ENCODE results near the gene CDH4. TPM values are rescaled to one million over a fixed set of nuclear protein-coding genes. Genes with fewer than 3 reads are reported as not detected.

CDH4 gene
- total RNA-seq, 4 donors from 2014 or later: not detected

DNA sequence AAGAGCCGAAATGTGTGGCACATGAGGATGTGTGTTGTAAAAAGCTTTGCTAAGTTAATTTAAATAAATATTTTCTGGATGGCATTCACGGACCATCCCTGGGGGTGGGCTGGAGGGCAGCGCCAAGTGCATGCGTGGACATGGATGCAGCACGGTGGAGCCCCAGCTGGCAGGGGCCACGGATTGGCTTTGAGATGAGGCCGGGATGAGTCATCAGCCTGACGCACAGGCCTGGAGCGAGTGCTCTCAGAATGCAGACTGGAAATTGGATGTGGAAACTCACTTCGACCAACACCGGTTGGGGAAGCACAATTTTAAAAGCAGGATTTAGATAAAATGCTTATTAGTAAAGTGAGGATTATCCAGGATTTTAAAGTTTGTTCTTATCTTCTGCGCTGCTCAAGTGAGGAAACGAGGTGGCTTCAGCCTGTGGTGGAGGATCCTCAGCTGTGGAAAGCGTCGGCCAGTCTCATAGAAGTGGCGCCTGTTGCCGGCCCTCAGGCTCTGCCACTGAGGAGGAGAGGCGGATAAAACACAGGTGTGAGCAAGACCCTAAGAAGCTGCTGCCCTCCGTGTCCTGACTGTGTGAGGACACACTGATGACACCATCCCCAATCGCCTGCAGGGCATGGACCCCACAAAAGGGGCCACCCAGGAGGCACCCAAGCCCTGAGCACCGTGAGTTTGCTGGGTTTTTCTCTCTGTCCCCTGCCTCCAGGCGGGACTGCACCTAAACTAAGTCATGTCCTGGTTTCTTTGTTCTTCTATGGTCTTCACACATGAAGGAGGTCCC, 279.7 kb downstream of the CDH4 start:
- no peak overlapping the region for H3K4me3 ChIP-seq
- intact Hi-C loops (cut with DNase I; ENCODE audit: low total_unique reads): no loop called here
- H3K27me3 ChIP-seq: no peaks in the 10 kb centered on the region
- in situ Hi-C loops (cut with MboI; ENCODE audit: low pct_ligation_motif_present in 1 of 4, low pct_unique_long_range_greater_than_20kb in 1 of 4, low sequenced_read_pairs in 3 of 4): no loop called here
- H3K27ac ChIP-seq: no peak overlapping the region
- TF ChIP-seq, protein P1, sequence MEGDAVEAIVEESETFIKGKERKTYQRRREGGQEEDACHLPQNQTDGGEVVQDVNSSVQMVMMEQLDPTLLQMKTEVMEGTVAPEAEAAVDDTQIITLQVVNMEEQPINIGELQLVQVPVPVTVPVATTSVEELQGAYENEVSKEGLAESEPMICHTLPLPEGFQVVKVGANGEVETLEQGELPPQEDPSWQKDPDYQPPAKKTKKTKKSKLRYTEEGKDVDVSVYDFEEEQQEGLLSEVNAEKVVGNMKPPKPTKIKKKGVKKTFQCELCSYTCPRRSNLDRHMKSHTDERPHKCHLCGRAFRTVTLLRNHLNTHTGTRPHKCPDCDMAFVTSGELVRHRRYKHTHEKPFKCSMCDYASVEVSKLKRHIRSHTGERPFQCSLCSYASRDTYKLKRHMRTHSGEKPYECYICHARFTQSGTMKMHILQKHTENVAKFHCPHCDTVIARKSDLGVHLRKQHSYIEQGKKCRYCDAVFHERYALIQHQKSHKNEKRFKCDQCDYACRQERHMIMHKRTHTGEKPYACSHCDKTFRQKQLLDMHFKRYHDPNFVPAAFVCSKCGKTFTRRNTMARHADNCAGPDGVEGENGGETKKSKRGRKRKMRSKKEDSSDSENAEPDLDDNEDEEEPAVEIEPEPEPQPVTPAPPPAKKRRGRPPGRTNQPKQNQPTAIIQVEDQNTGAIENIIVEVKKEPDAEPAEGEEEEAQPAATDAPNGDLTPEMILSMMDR (IDR thresholded peaks at IDR 0.05): no peak
- no peak for TF ChIP-seq POLR2AphosphoS5 (IDR thresholded peaks at IDR 0.05)
- TF ChIP-seq POLR2A (IDR thresholded peaks at IDR 0.05): no peak
- no peak for TF ChIP-seq EP300 (IDR thresholded peaks at IDR 0.05; ENCODE audit: low read depth)
- no peaks in the 10 kb centered on the region for H3K36me3 ChIP-seq
- 80 to 86% methylated on average over 15 to 22 of the region's 22 CpGs for WGBS, 2 donors (ENCODE audit: low coverage in 1 of 2)
- H3K4me1 ChIP-seq: no peaks in the 10 kb centered on the region
- no peaks in the 10 kb centered on the region for H3K9me3 ChIP-seq
- no peak for DNase-seq

DNA sequence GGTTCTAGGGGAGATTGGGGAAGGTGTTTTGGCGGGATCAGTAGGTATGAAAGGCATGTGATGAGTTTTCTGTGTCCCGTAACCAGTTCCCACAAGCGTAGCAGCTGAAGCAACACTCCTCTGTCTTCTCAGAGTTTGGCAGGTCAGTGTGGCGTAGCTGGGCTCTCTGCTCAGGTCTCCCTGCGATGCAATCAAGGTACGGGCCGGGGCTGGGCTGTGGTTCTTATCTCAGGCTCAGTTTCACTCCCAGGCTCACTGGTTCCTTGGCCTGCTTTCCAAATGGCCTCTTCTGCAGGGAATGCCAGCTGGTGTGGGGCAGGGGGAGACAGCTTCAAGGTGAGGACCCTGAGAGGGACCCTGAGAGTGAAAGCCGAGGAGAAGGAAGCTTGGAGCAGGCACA, 280.7 kb downstream of the CDH4 start:
- Histone ChIP-seq H3K27ac (no peak overlapping the region), H3K27me3 (no peaks in the 10 kb centered on the region), H3K4me3 (no peak overlapping the region), H3K36me3 (no peaks in the 10 kb centered on the region), H3K4me1 (no peaks in the 10 kb centered on the region), H3K9me3 (no peaks in the 10 kb centered on the region)
- DNase-seq: no peak
- 53 to 81% methylated on average over 3 to 8 of the region's 8 CpGs for WGBS, 2 donors (ENCODE audit: low coverage in 1 of 2)
- intact Hi-C loops (cut with DNase I; ENCODE audit: low total_unique reads): no loop called here
- in situ Hi-C loops (cut with MboI; ENCODE audit: low pct_ligation_motif_present in 1 of 4, low pct_unique_long_range_greater_than_20kb in 1 of 4, low sequenced_read_pairs in 3 of 4): no loop called here
- TF ChIP-seq, protein P1 (IDR thresholded peaks at IDR 0.05): no peak
- TF ChIP-seq EP300 (IDR thresholded peaks at IDR 0.05; ENCODE audit: low read depth): no peak
- TF ChIP-seq POLR2A (IDR thresholded peaks at IDR 0.05): no peak
- no peak for TF ChIP-seq POLR2AphosphoS5 (IDR thresholded peaks at IDR 0.05)

DNA sequence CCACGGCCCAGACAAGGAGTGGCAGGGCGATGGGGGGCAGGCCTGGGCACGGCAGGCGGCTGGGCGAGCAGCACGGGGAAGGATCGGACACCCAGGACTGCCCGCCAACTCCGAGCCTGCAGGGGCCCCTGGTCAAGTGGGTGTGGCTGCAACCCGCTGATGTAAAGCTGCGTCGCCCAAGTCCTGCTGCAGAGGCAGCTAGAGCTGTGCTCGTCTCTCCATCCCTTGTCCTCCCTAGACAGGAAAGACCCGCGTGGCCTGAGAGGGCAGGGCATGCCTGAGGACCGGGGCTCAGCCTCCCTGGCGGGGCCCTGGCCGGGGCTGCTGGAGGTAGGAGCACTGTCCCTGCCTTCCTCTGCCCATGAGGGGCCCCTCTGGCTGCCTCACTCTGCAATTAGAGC, 281.2 kb downstream of the CDH4 start:
- Histone ChIP-seq H3K27ac (no peak overlapping the region), H3K36me3 (no peaks in the 10 kb centered on the region), H3K4me1 (no peaks in the 10 kb centered on the region), H3K9me3 (no peaks in the 10 kb centered on the region), H3K27me3 (no peaks in the 10 kb centered on the region), H3K4me3 (no peak overlapping the region)
- WGBS, 2 donors (ENCODE audit: low coverage in 1 of 2): 81% methylated on average over 12 of the region's 18 CpGs; no CpG with 5 or more reads in 1 of the 2 donors
- TF ChIP-seq POLR2A (IDR thresholded peaks at IDR 0.05): no peak
- TF ChIP-seq, protein P1 (IDR thresholded peaks at IDR 0.05): no peak
- no peak for TF ChIP-seq POLR2AphosphoS5 (IDR thresholded peaks at IDR 0.05)
- TF ChIP-seq EP300 (IDR thresholded peaks at IDR 0.05; ENCODE audit: low read depth): no peak
- intact Hi-C loops (cut with DNase I; ENCODE audit: low total_unique reads): no loop called here
- in situ Hi-C loops (cut with MboI; ENCODE audit: low pct_ligation_motif_present in 1 of 4, low pct_unique_long_range_greater_than_20kb in 1 of 4, low sequenced_read_pairs in 3 of 4): no loop called here
- DNase-seq: no peak

DNA sequence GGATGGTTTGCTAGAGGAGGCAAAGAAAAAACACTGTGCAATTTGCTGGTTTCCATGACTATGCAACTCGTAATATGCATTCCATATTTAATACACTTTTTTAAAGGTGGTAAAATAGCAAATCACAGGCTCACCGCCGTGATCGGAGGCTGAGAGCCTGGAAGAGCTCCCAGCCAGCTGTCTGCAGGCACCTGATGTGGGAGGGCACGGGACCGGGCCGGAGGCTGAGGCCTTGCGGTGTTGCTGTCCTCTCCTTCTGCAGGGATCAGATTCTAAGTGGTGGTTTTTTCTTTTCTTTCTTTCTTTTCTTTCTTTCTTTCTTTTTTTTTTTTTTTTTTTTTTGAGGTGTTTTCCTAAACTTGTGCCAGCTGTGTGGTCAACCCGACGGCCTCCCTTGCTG, 282.3 kb downstream of the CDH4 start:
- Histone ChIP-seq H3K27me3 (no peaks in the 10 kb centered on the region), H3K4me3 (no peak overlapping the region), H3K36me3 (no peaks in the 10 kb centered on the region), H3K27ac (no peak overlapping the region), H3K9me3 (no peaks in the 10 kb centered on the region), H3K4me1 (no peaks in the 10 kb centered on the region)
- DNase-seq: no peak
- in situ Hi-C loops (cut with MboI; ENCODE audit: low pct_ligation_motif_present in 1 of 4, low pct_unique_long_range_greater_than_20kb in 1 of 4, low sequenced_read_pairs in 3 of 4) (no loop called here), intact Hi-C loops (cut with DNase I; ENCODE audit: low total_unique reads) (no loop called here)
- 82% methylated on average over 10 of the region's 10 CpGs; no CpG with 5 or more reads in 1 of the 2 donors for WGBS, 2 donors (ENCODE audit: low coverage in 1 of 2)
- TF ChIP-seq, protein P1 (IDR thresholded peaks at IDR 0.05): no peak
- TF ChIP-seq POLR2AphosphoS5 (IDR thresholded peaks at IDR 0.05) (no peak), POLR2A (IDR thresholded peaks at IDR 0.05) (no peak), EP300 (IDR thresholded peaks at IDR 0.05; ENCODE audit: low read depth) (no peak)
